ENCODE results near the gene HSPB9.

HSPB9 gene

GRCh38 chr17:42097691-42098631, 24.6 kb upstream of the HSPB9 start, which contains the start of gene ZNF385C (continued):
- TF ChIP-seq MEIS1 (CRISPR knock-in tag; IDR thresholded peaks at IDR 0.05; ENCODE audit: borderline replicate concordance) (no peak), ZNF521 (tag by site-specific recombination; IDR thresholded peaks at IDR 0.05) (no peak), ZNF341 (tag by site-specific recombination; IDR thresholded peaks at IDR 0.05; ENCODE audit: low read depth) (no peak), ZNF830 (tag by site-specific recombination; IDR thresholded peaks at IDR 0.05; ENCODE audit: low read depth) (no peak), ZNF664 (tag by site-specific recombination; IDR thresholded peaks at IDR 0.05) (no peak), KLF16 (tag by site-specific recombination; IDR thresholded peaks at IDR 0.05) (no peak), KLF10 (tag by site-specific recombination; IDR thresholded peaks at IDR 0.05) (no peak), GLI2 (tag by site-specific recombination; IDR thresholded peaks at IDR 0.05; ENCODE audit: borderline replicate concordance, low read depth) (no peak), ZNF791 (tag by site-specific recombination; IDR thresholded peaks at IDR 0.05) (no peak), ZNF24 (tag by site-specific recombination; IDR thresholded peaks at IDR 0.05) (no peak), MYNN (tag by site-specific recombination; IDR thresholded peaks at IDR 0.05; ENCODE audit: borderline replicate concordance) (no peak), ZNF621 (tag by site-specific recombination; IDR thresholded peaks at IDR 0.05) (no peak), ZNF600 (tag by site-specific recombination; IDR thresholded peaks at IDR 0.05) (0 out of 2 replicates have a peak, but pooled peaks have one; percentile 12), PRDM4 (tag by site-specific recombination; IDR thresholded peaks at IDR 0.05) (no peak), ZNF670 (tag by site-specific recombination; IDR thresholded peaks at IDR 0.05; ENCODE audit: low read depth) (no peak), ZSCAN5A (tag by site-specific recombination; IDR thresholded peaks at IDR 0.05) (no peak), ZNF658 (tag by site-specific recombination; IDR thresholded peaks at IDR 0.05) (no peak), ZNF350 (tag by site-specific recombination; IDR thresholded peaks at IDR 0.05) (no peak), ZNF416 (tag by site-specific recombination; IDR thresholded peaks at IDR 0.05) (no peak)
- TF ChIP-seq, protein P1, sequence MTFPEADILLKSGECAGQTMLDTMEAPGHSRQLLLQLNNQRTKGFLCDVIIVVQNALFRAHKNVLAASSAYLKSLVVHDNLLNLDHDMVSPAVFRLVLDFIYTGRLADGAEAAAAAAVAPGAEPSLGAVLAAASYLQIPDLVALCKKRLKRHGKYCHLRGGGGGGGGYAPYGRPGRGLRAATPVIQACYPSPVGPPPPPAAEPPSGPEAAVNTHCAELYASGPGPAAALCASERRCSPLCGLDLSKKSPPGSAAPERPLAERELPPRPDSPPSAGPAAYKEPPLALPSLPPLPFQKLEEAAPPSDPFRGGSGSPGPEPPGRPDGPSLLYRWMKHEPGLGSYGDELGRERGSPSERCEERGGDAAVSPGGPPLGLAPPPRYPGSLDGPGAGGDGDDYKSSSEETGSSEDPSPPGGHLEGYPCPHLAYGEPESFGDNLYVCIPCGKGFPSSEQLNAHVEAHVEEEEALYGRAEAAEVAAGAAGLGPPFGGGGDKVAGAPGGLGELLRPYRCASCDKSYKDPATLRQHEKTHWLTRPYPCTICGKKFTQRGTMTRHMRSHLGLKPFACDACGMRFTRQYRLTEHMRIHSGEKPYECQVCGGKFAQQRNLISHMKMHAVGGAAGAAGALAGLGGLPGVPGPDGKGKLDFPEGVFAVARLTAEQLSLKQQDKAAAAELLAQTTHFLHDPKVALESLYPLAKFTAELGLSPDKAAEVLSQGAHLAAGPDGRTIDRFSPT (tag by site-specific recombination; IDR thresholded peaks at IDR 0.05): no peak
- TF ChIP-seq, protein P2, sequence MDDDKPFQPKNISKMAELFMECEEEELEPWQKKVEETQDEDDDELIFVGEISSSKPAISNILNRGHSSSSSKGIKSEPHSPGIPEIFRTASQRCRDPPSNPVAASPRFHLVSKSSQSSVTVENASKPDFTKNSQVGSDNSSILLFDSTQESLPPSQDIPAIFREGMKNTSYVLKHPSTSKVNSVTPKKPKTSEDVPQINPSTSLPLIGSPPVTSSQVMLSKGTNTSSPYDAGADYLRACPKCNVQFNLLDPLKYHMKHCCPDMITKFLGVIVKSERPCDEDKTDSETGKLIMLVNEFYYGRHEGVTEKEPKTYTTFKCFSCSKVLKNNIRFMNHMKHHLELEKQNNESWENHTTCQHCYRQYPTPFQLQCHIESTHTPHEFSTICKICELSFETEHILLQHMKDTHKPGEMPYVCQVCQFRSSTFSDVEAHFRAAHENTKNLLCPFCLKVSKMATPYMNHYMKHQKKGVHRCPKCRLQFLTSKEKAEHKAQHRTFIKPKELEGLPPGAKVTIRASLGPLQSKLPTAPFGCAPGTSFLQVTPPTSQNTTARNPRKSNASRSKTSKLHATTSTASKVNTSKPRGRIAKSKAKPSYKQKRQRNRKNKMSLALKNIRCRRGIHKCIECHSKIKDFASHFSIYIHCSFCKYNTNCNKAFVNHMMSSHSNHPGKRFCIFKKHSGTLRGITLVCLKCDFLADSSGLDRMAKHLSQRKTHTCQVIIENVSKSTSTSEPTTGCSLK (tag by site-specific recombination; IDR thresholded peaks at IDR 0.05): no peak
- TF ChIP-seq, protein P3, sequence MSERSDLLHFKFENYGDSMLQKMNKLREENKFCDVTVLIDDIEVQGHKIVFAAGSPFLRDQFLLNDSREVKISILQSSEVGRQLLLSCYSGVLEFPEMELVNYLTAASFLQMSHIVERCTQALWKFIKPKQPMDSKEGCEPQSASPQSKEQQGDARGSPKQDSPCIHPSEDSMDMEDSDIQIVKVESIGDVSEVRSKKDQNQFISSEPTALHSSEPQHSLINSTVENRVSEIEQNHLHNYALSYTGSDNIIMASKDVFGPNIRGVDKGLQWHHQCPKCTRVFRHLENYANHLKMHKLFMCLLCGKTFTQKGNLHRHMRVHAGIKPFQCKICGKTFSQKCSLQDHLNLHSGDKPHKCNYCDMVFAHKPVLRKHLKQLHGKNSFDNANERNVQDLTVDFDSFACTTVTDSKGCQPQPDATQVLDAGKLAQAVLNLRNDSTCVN (tag by site-specific recombination; optimal IDR thresholded peaks at IDR 0.05): no peak

All from HEK293 (cell line).